ENCODE measurements around the gene UBR2. TPM values are rescaled to one million over a fixed set of nuclear protein-coding genes. Genes with fewer than 3 reads are reported as not detected.
"Not testable (repeated sequence)": the region's sequence is repeated elsewhere in the genome, so short reads cannot be mapped to it uniquely, and the experiment has no call there.

UBR2 gene
- total and polyA plus RNA-seq, 2 donors (not counting 3 experiments of a cell fraction or from before 2014, with no cell fraction given): 8.0 to 22.3 TPM

DNA sequence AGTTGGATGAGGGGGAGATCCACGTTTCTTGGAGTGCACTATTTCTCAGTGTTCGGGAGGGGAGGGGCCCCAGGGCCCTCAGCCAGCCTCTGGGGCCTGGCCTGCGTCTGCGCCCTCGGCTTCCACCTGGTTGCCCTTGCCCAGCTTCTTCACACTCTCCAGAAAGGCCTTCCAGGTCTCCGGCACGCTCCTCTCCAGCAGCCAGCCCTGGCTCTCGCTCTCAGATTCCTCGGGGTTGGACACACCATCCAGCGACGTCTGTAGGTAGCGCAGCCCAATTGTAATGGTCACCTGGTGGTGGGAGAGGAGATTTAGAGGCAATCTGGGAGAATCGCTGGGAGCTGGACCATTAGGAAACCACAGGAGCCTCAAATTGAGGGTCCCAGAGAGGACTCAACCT is 134.4 kb downstream of the UBR2 start:
- H3K9me3 ChIP-seq (replicated peaks; ENCODE audit: control insufficient read depth, insufficient read depth, low read length): no peaks in the 10 kb centered on the region
- intact Hi-C loops (cut with micrococcal nuclease) (no loop called here), dilution Hi-C loops (cut with MboI; ENCODE audit: extremely low pct_ligation_motif_present, low sequenced_read_pairs) (no loop called here)
- no peaks in the 10 kb centered on the region for H3K4me1 ChIP-seq (ENCODE audit: control insufficient read depth, extremely low read depth, insufficient read depth, low read length)
- no peaks in the 10 kb centered on the region for H3K9me1 ChIP-seq (replicated peaks; ENCODE audit: control insufficient read depth, extremely low read depth, insufficient read depth, low read length)
- H3K79me2 ChIP-seq (ENCODE audit: control insufficient read depth, insufficient read depth, low read length): no peaks in the 10 kb centered on the region
- FAIRE-seq (no peak), DNase-seq (ENCODE audit: low read depth, low spot score) (no peak)
- TF ChIP-seq FOS (IDR thresholded peaks at IDR 0.05; ENCODE audit: borderline replicate concordance, insufficient read depth, low read length): no peak
- TF ChIP-seq, protein P1, sequence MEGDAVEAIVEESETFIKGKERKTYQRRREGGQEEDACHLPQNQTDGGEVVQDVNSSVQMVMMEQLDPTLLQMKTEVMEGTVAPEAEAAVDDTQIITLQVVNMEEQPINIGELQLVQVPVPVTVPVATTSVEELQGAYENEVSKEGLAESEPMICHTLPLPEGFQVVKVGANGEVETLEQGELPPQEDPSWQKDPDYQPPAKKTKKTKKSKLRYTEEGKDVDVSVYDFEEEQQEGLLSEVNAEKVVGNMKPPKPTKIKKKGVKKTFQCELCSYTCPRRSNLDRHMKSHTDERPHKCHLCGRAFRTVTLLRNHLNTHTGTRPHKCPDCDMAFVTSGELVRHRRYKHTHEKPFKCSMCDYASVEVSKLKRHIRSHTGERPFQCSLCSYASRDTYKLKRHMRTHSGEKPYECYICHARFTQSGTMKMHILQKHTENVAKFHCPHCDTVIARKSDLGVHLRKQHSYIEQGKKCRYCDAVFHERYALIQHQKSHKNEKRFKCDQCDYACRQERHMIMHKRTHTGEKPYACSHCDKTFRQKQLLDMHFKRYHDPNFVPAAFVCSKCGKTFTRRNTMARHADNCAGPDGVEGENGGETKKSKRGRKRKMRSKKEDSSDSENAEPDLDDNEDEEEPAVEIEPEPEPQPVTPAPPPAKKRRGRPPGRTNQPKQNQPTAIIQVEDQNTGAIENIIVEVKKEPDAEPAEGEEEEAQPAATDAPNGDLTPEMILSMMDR (IDR thresholded peaks at IDR 0.05; ENCODE audit: extremely low read depth in 1 of 2, insufficient read depth in 1 of 2, low read depth in 1 of 2, low read length in 2 of 2): no peak
- TF ChIP-seq POLR2A (IDR thresholded peaks at IDR 0.05; ENCODE audit: low read depth, low read length): no peak
- no peak for TF ChIP-seq EZH2 (IDR thresholded peaks at IDR 0.05; ENCODE audit: borderline replicate concordance, low read depth, low read length, severe bottlenecking)
- no peak overlapping the region for H3K4me3 ChIP-seq (replicated peaks in 1 of 3; ENCODE audit: insufficient read depth in 1 of 3, low read depth in 1 of 3, low read length in 3 of 3)
- H3K27ac ChIP-seq (ENCODE audit: insufficient read depth, low read depth, low read length): no peak overlapping the region
- no peak overlapping the region for H3K4me2 ChIP-seq (ENCODE audit: insufficient read depth, low read length)
- no peak overlapping the region for H3K9ac ChIP-seq (replicated peaks; ENCODE audit: extremely low read depth, insufficient read depth, low read length)
- H3K36me3 ChIP-seq (ENCODE audit: control insufficient read depth in 2 of 2, extremely low read depth in 1 of 2, insufficient read depth in 2 of 2, low read length in 2 of 2): no peaks in the 10 kb centered on the region
- no peak overlapping the region for H2AFZ ChIP-seq (ENCODE audit: low read depth, low read length)
- H3K27me3 ChIP-seq (ENCODE audit: control insufficient read depth in 2 of 2, insufficient read depth in 2 of 2, low read length in 2 of 2): no peaks in the 10 kb centered on the region
- no TSS peak for BruUV-seq (replicated peaks)
- H4K20me1 ChIP-seq (replicated peaks; ENCODE audit: control insufficient read depth, extremely low read depth, insufficient read depth, low read length): no peaks in the 10 kb centered on the region
- ChIA-PET POLR2A (no interaction called here), CTCF (no interaction called here)

DNA sequence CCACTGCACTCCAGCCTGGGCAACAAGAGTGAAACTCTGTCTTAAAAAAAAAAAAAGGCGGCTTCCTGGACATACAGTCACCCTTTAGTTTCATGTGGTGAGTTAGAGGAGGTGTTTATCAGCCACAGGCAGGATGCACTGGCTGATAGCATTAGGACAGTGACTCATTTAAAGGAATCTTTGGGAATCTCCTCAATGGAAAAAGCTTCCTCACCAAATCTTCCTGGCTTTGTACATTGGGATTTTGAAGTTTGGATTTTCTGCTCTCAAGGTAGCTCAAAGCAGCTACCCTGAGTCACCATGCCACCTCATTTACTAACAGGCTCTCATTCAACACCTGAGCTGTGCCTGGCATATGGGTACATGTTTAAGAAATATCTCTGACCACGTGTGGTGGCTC is 138.4 kb downstream of the UBR2 start:
- TF ChIP-seq EZH2 (IDR thresholded peaks at IDR 0.05; ENCODE audit: borderline replicate concordance, low read depth, low read length, severe bottlenecking): no peak
- TF ChIP-seq, protein P2, sequence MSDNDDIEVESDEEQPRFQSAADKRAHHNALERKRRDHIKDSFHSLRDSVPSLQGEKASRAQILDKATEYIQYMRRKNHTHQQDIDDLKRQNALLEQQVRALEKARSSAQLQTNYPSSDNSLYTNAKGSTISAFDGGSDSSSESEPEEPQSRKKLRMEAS (IDR thresholded peaks at IDR 0.05; ENCODE audit: insufficient read depth, insufficient read length): no peak
- TF ChIP-seq JUN (IDR thresholded peaks at IDR 0.05; ENCODE audit: borderline replicate concordance, insufficient read depth, insufficient read length, low read depth): peak; percentile 29
- peak; percentile 70 for TF ChIP-seq FOS (IDR thresholded peaks at IDR 0.05; ENCODE audit: borderline replicate concordance, insufficient read depth, low read length)
- peak; percentile 62 for TF ChIP-seq GATA2 (IDR thresholded peaks at IDR 0.05; ENCODE audit: insufficient read depth, insufficient read length, low read depth, low read length)
- DNase-seq (ENCODE audit: low read depth, low spot score) (peak; percentile 44), FAIRE-seq (peak; percentile 63)
- BruUV-seq (replicated peaks): no TSS peak
- no peaks in the 10 kb centered on the region for H3K27me3 ChIP-seq (ENCODE audit: control insufficient read depth in 2 of 2, insufficient read depth in 2 of 2, low read length in 2 of 2)
- no peaks in the 10 kb centered on the region for H3K9me3 ChIP-seq (replicated peaks; ENCODE audit: control insufficient read depth, insufficient read depth, low read length)
- intact Hi-C loops (cut with micrococcal nuclease): no loop called here
- CTCF ChIA-PET: interaction anchor here (0.7 to 2.5 kb wide), 3 partner anchors 10 to 24 kb away, joined by 3 to 6 read pairs (median 5); no protein-coding TSS in a partner anchor
- POLR2A ChIA-PET: interaction anchor here (1.2 kb wide), 1 partner anchor 10 kb away, joined by 3 read pairs; no protein-coding TSS in a partner anchor
- H3K4me2 ChIP-seq (ENCODE audit: insufficient read depth, low read length): no peak overlapping the region
- H3K4me1 ChIP-seq (ENCODE audit: control insufficient read depth, extremely low read depth, insufficient read depth, low read length): no peaks in the 10 kb centered on the region
- no peaks in the 10 kb centered on the region for H4K20me1 ChIP-seq (replicated peaks; ENCODE audit: control insufficient read depth, extremely low read depth, insufficient read depth, low read length)
- H3K27ac ChIP-seq (ENCODE audit: insufficient read depth, low read depth, low read length): no peak overlapping the region
- H3K9me1 ChIP-seq (replicated peaks; ENCODE audit: control insufficient read depth, extremely low read depth, insufficient read depth, low read length): no peaks in the 10 kb centered on the region
- no peaks in the 10 kb centered on the region for H3K79me2 ChIP-seq (ENCODE audit: control insufficient read depth, insufficient read depth, low read length)
- no peak overlapping the region for H3K4me3 ChIP-seq (replicated peaks in 1 of 3; ENCODE audit: insufficient read depth in 1 of 3, low read depth in 1 of 3, low read length in 3 of 3)
- no peak overlapping the region for H3K9ac ChIP-seq (replicated peaks; ENCODE audit: extremely low read depth, insufficient read depth, low read length)
- no peaks in the 10 kb centered on the region for H3K36me3 ChIP-seq (ENCODE audit: control insufficient read depth in 2 of 2, extremely low read depth in 1 of 2, insufficient read depth in 2 of 2, low read length in 2 of 2)
- dilution Hi-C loops (cut with MboI; ENCODE audit: extremely low pct_ligation_motif_present, low sequenced_read_pairs): no loop called here
- no peak overlapping the region for H2AFZ ChIP-seq (ENCODE audit: low read depth, low read length)

DNA sequence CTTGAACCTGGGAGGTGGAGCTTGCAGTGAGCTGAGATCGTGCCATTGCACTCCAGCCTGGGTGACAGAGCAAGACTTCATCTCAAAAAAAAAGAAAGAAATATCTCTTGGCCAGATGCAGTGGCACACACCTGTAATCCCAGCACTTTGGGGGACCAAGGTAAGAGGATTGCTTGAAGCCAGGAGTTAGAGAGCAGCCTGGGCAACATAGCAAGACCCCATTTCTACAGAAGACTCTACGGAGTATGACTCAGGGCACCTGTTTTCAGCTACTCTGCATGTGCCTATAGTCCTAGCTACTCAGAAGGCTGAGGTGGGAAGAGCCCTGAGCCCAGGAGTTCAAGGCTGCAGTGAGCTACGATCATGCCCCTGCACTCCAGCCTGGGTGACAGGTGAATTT is 139.0 kb downstream of the UBR2 start:
- FAIRE-seq; H3K27me3 ChIP-seq (ENCODE audit: control insufficient read depth in 2 of 2, insufficient read depth in 2 of 2, low read length in 2 of 2): not testable (repeated sequence)
- CTCF ChIA-PET: interaction anchor here (0.7 to 2.5 kb wide), 3 partner anchors 10 to 23 kb away, joined by 3 to 6 read pairs (median 5); no protein-coding TSS in a partner anchor

More for the DNA sequence above, 139.0 kb downstream of the UBR2 start:
- intact Hi-C loops (cut with micrococcal nuclease); dilution Hi-C loops (cut with MboI; ENCODE audit: extremely low pct_ligation_motif_present, low sequenced_read_pairs); H3K4me1 ChIP-seq (ENCODE audit: control insufficient read depth, extremely low read depth, insufficient read depth, low read length); H3K36me3 ChIP-seq (ENCODE audit: control insufficient read depth in 2 of 2, extremely low read depth in 1 of 2, insufficient read depth in 2 of 2, low read length in 2 of 2); H4K20me1 ChIP-seq (replicated peaks; ENCODE audit: control insufficient read depth, extremely low read depth, insufficient read depth, low read length); H3K9me1 ChIP-seq (replicated peaks; ENCODE audit: control insufficient read depth, extremely low read depth, insufficient read depth, low read length); BruUV-seq (replicated peaks); H3K27ac ChIP-seq (ENCODE audit: insufficient read depth, low read depth, low read length); H3K4me2 ChIP-seq (ENCODE audit: insufficient read depth, low read length); H3K4me3 ChIP-seq (replicated peaks in 1 of 3; ENCODE audit: insufficient read depth in 1 of 3, low read depth in 1 of 3, low read length in 3 of 3); DNase-seq (ENCODE audit: low read depth, low spot score); H3K9me3 ChIP-seq (replicated peaks; ENCODE audit: control insufficient read depth, insufficient read depth, low read length); H3K9ac ChIP-seq (replicated peaks; ENCODE audit: extremely low read depth, insufficient read depth, low read length); H2AFZ ChIP-seq (ENCODE audit: low read depth, low read length); H3K79me2 ChIP-seq (ENCODE audit: control insufficient read depth, insufficient read depth, low read length): not testable (repeated sequence)
- POLR2A ChIA-PET: interaction anchor here (1.2 kb wide), 1 partner anchor 11 kb away, joined by 3 read pairs; no protein-coding TSS in a partner anchor

Data from endothelial cell of umbilical vein (primary cell).